NB4 (cell line): ENCODE measurements around the gene RPS15A.

ENCODE experiments used
- CTCF ChIP-seq: IDR thresholded peaks from one replicate; pipeline ENCODE4 v1.5.1; 2012; ENCODE audit warnings: low read depth, low read length
- MAX ChIP-seq: IDR thresholded peaks from 2 replicates; pipeline ENCODE4 v1.6.1; 2011; ENCODE audit warnings: low read depth, low read length
- POLR2A ChIP-seq: IDR thresholded peaks from 2 replicates; pipeline ENCODE4 v1.6.1; 2011; ENCODE audit warnings: mild to moderate bottlenecking; ENCODE audit not compliant: insufficient read length; ENCODE audit errors: extremely low read depth

GRCh38 chr16:18836702-18837101 is 46.6 kb upstream of the RPS15A start:
- TF ChIP-seq POLR2A (no peak), CTCF (no peak), MAX (no peak)
